B cell (primary cell): ENCODE measurements around the gene RPGR.

Source experiments
- CTCF ChIP-seq: fragments of 200-600 bp; IDR thresholded peaks from one replicate; pipeline ENCODE4 v1.8.0; 2022; ENCODE audit warnings: antibody characterized with exemption, mild to moderate bottlenecking
- EZH2 ChIP-seq: IDR thresholded peaks from 2 replicates; pipeline ENCODE4 v1.6.1; 2012; ENCODE audit warnings: borderline replicate concordance, low read depth, mild to moderate bottlenecking, moderate library complexity, low read length; ENCODE audit not compliant: insufficient read depth, poor library complexity, severe bottlenecking

- TF ChIP-seq EZH2, result no peak
- TF ChIP-seq CTCF, result no peak
Observed at GRCh38 chrX:38326086-38326485, 1.2 kb downstream of the RPGR start.
